Spleen (tissue), 7 donors: Measurements from ENCODE around the gene C11orf42.

Source experiments
- POLR2A ChIP-seq, 3 donors: fragments of 450-650 bp; IDR thresholded peaks; one replicate each; pipeline ENCODE4 v1.5.1; 2017; ENCODE audit warnings: antibody characterized with exemption in 3 of 3, mild to moderate bottlenecking in 1 of 3
- POLR2AphosphoS5 ChIP-seq, 3 donors: sonication (generic); formaldehyde crosslinking; IDR thresholded peaks; one replicate each; pipeline ENCODE4 v1.5.1; 2017; ENCODE audit warnings: antibody characterized with exemption in 3 of 3
- TF ChIP-seq, protein P1 (sequence below), 11 experiments: fragments of 200-600 bp in 7 of 11; fragments of 450-650 bp in 4 of 11; sonication (generic) in 4 of 11; IDR thresholded peaks in 8 of 11; conservative IDR thresholded peaks in 3 of 11; 1 replicate in 7 of 11; 2 replicates in 4 of 11; pipeline versions ENCODE4 v1.4.0 to v1.8.0; 2016 to 2021; ENCODE audit warnings: antibody characterized with exemption in 11 of 11, inconsistent platforms in 4 of 11, mild to moderate bottlenecking in 1 of 11
- donor health status: DM: no; HTN: no; CAD: no; lungs with moderate emphysema.
- donor health status: DM: no; HTN: no; CAD: no.
- donor health status: DM: no; HTN: no; CAD: no.

DNA sequence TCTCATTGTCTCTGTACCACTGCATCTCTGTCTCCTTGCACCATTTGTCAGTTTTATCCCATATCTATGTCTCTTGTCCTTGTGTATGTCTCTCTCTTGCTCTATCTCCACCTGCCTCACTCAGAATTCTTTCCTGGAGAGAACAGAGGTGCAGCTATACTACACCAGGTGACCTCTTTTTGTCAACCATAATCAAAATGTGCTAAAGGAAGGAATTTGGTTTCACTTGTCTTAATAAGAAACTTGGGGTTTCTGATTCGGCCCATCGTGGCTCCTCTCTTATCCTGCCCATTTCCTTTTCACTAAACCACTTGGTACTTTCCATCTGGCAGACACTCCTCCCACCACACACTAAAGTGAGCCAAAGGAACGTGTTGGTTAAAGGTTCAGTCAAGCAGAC lies 2.0 kb upstream of the C11orf42 start:
- TF ChIP-seq, protein P1, sequence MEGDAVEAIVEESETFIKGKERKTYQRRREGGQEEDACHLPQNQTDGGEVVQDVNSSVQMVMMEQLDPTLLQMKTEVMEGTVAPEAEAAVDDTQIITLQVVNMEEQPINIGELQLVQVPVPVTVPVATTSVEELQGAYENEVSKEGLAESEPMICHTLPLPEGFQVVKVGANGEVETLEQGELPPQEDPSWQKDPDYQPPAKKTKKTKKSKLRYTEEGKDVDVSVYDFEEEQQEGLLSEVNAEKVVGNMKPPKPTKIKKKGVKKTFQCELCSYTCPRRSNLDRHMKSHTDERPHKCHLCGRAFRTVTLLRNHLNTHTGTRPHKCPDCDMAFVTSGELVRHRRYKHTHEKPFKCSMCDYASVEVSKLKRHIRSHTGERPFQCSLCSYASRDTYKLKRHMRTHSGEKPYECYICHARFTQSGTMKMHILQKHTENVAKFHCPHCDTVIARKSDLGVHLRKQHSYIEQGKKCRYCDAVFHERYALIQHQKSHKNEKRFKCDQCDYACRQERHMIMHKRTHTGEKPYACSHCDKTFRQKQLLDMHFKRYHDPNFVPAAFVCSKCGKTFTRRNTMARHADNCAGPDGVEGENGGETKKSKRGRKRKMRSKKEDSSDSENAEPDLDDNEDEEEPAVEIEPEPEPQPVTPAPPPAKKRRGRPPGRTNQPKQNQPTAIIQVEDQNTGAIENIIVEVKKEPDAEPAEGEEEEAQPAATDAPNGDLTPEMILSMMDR (IDR thresholded peaks at IDR 0.05 in 8 of 11, conservative IDR thresholded peaks at IDR 0.05 in 3 of 11) = no peak
- TF ChIP-seq POLR2AphosphoS5 (IDR thresholded peaks at IDR 0.05) = no peak
- TF ChIP-seq POLR2A (IDR thresholded peaks at IDR 0.05) = no peak
